ENCODE results near the gene C1QTNF9B. TPM values are rescaled to one million over a fixed set of nuclear protein-coding genes. Genes with fewer than 3 reads are reported as not detected.

C1QTNF9B gene
- total RNA-seq, 1 donor from 2014 or later: not detected

GRCh38 chr13:23845105-23845725, 52.1 kb downstream of the C1QTNF9B start:
- Mint-ChIP-seq H3K9me3 (no peaks in the 10 kb centered on the region), H3K4me1 (peaks cover 19% of the 10 kb centered on the region), H3K27ac (no peak overlapping the region), H3K36me3 (peaks cover 4% of the 10 kb centered on the region), H3K27me3 (ENCODE audit: insufficient read depth, low read depth) (no peaks in the 10 kb centered on the region), H3K4me3 (no peak overlapping the region)
- TF ChIP-seq EZH2phosphoT487 (IDR thresholded peaks at IDR 0.05) (no peak), EZH2 (IDR thresholded peaks at IDR 0.05) (no peak), CTCF (IDR thresholded peaks at IDR 0.05) (no peak)
- H3K27ac ChIP-seq: no peak overlapping the region
- peaks cover 16% of the 10 kb centered on the region for H3K4me1 ChIP-seq
- no peak overlapping the region for H3K4me2 ChIP-seq
- H2AFZ ChIP-seq (replicated peaks): no peak overlapping the region
- no peaks in the 10 kb centered on the region for H4K20me1 ChIP-seq (ENCODE audit: low read depth)
- H3K9ac ChIP-seq: no peak overlapping the region
- no peak for DNase-seq (ENCODE audit: low spot score)
- no peak overlapping the region for H3K4me3 ChIP-seq
- no peaks in the 10 kb centered on the region for H3F3A ChIP-seq (ENCODE audit: low read depth)
- no peaks in the 10 kb centered on the region for H3K9me3 ChIP-seq (ENCODE audit: low read depth)
- no peaks in the 10 kb centered on the region for H3K36me3 ChIP-seq
- H3K27me3 ChIP-seq: no peaks in the 10 kb centered on the region
- H3K79me2 ChIP-seq (ENCODE audit: low read depth): no peaks in the 10 kb centered on the region

GRCh38 chr13:23844132-23844531, 53.2 kb downstream of the C1QTNF9B start:
- Histone ChIP-seq H3K27ac (no peak overlapping the region), H3K79me2 (ENCODE audit: low read depth) (no peaks in the 10 kb centered on the region), H3K27me3 (no peaks in the 10 kb centered on the region), H3K4me3 (no peak overlapping the region), H3K4me1 (peaks cover 16% of the 10 kb centered on the region), H3K36me3 (no peaks in the 10 kb centered on the region), H3K9me3 (ENCODE audit: low read depth) (no peaks in the 10 kb centered on the region), H4K20me1 (ENCODE audit: low read depth) (no peaks in the 10 kb centered on the region), H3K9ac (no peak overlapping the region), H2AFZ (replicated peaks) (no peak overlapping the region), H3F3A (ENCODE audit: low read depth) (no peaks in the 10 kb centered on the region), H3K4me2 (no peak overlapping the region)
- no peaks in the 10 kb centered on the region for H3K27me3 Mint-ChIP-seq (ENCODE audit: insufficient read depth, low read depth)
- H3K4me1 Mint-ChIP-seq: peaks cover 19% of the 10 kb centered on the region
- no peak overlapping the region for H3K4me3 Mint-ChIP-seq
- H3K27ac Mint-ChIP-seq: peak overlapping the region; percentile 12
- DNase-seq (ENCODE audit: low spot score): no peak
- no peak for TF ChIP-seq EZH2phosphoT487 (IDR thresholded peaks at IDR 0.05)
- TF ChIP-seq EZH2 (IDR thresholded peaks at IDR 0.05): no peak
- no peak for TF ChIP-seq CTCF (IDR thresholded peaks at IDR 0.05)
- H3K9me3 Mint-ChIP-seq: no peaks in the 10 kb centered on the region
- H3K36me3 Mint-ChIP-seq: peaks cover 7% of the 10 kb centered on the region

GRCh38 chr13:23843436-23843835, 53.9 kb downstream of the C1QTNF9B start:
- DNase-seq (ENCODE audit: low spot score): peak; percentile 17
- Histone ChIP-seq H3K36me3 (no peaks in the 10 kb centered on the region), H2AFZ (replicated peaks) (no peak overlapping the region), H3K27ac (no peak overlapping the region), H3K4me1 (peaks cover 16% of the 10 kb centered on the region), H4K20me1 (ENCODE audit: low read depth) (no peaks in the 10 kb centered on the region), H3K79me2 (ENCODE audit: low read depth) (no peaks in the 10 kb centered on the region), H3F3A (ENCODE audit: low read depth) (no peaks in the 10 kb centered on the region), H3K9me3 (ENCODE audit: low read depth) (no peaks in the 10 kb centered on the region), H3K9ac (no peak overlapping the region), H3K4me2 (no peak overlapping the region), H3K4me3 (no peak overlapping the region), H3K27me3 (no peaks in the 10 kb centered on the region)
- Mint-ChIP-seq H3K4me1 (peaks cover 19% of the 10 kb centered on the region), H3K9me3 (no peaks in the 10 kb centered on the region), H3K27me3 (ENCODE audit: insufficient read depth, low read depth) (peaks cover 2% of the 10 kb centered on the region), H3K36me3 (peaks cover 8% of the 10 kb centered on the region), H3K4me3 (no peak overlapping the region), H3K27ac (peak overlapping the region; percentile 12)
- TF ChIP-seq EZH2 (IDR thresholded peaks at IDR 0.05): no peak
- TF ChIP-seq CTCF (IDR thresholded peaks at IDR 0.05): no peak
- no peak for TF ChIP-seq EZH2phosphoT487 (IDR thresholded peaks at IDR 0.05)
